Skeletal muscle satellite cell (primary cell): ENCODE data around the gene HEATR3.

Experiments
- H3K27me3 ChIP-seq: 2 replicates; pipeline ENCODE4 v1.7.0; 2013; ENCODE audit warnings: low read length; ENCODE audit not compliant: control insufficient read depth, insufficient read depth
- H3K36me3 ChIP-seq: 2 replicates; pipeline ENCODE4 v1.7.0; 2013; ENCODE audit warnings: mild to moderate bottlenecking, control low read depth, low read length; ENCODE audit not compliant: insufficient read depth
- H3K4me1 ChIP-seq: 2 replicates; pipeline ENCODE4 v1.7.0; 2013; ENCODE audit warnings: low read length; ENCODE audit not compliant: control insufficient read depth, insufficient read depth
- H3K4me2 ChIP-seq: 2 replicates; pipeline ENCODE4 v1.7.0; 2013; ENCODE audit warnings: mild to moderate bottlenecking, low read length
- H3K4me3 ChIP-seq: 2 replicates; pipeline ENCODE4 v1.7.0; 2013; ENCODE audit warnings: low read length
- H3K9ac ChIP-seq: 2 replicates; pipeline ENCODE4 v1.7.0; 2013; ENCODE audit warnings: mild to moderate bottlenecking, low read depth, low read length, moderate library complexity
- H3K9me3 ChIP-seq: replicated peaks from 2 replicates; pipeline ENCODE4 v1.7.0; 2013; ENCODE audit warnings: mild to moderate bottlenecking, control low read depth, low read length

HEATR3 gene

GRCh38 chr16:50059669-50060068 is 6.1 kb upstream of the HEATR3 start:
- no peaks in the 10 kb centered on the region for H3K9me3 ChIP-seq
- no peaks in the 10 kb centered on the region for H3K27me3 ChIP-seq
- no peaks in the 10 kb centered on the region for H3K36me3 ChIP-seq
- no peak overlapping the region for H3K9ac ChIP-seq
- H3K4me2 ChIP-seq: no peak overlapping the region
- no peaks in the 10 kb centered on the region for H3K4me1 ChIP-seq
- H3K4me3 ChIP-seq: no peak overlapping the region

- Histone ChIP-seq H3K4me2 (no peak overlapping the region), H3K4me3 (no peak overlapping the region), H3K27me3 (no peaks in the 10 kb centered on the region), H3K4me1 (no peaks in the 10 kb centered on the region), H3K9me3 (no peaks in the 10 kb centered on the region), H3K9ac (no peak overlapping the region), H3K36me3 (no peaks in the 10 kb centered on the region)
Observed at GRCh38 chr16:50061326-50061725, 4.4 kb upstream of the HEATR3 start.

- Histone ChIP-seq H3K9ac (no peak overlapping the region), H3K4me1 (peaks cover 24% of the 10 kb centered on the region), H3K9me3 (no peaks in the 10 kb centered on the region), H3K27me3 (no peaks in the 10 kb centered on the region), H3K4me2 (peak overlapping the region; percentile 81), H3K36me3 (peaks cover 11% of the 10 kb centered on the region), H3K4me3 (peak overlapping the region; percentile 99)
Observed at GRCh38 chr16:50065241-50065623, 538 bp upstream of the HEATR3 start.

DNA sequence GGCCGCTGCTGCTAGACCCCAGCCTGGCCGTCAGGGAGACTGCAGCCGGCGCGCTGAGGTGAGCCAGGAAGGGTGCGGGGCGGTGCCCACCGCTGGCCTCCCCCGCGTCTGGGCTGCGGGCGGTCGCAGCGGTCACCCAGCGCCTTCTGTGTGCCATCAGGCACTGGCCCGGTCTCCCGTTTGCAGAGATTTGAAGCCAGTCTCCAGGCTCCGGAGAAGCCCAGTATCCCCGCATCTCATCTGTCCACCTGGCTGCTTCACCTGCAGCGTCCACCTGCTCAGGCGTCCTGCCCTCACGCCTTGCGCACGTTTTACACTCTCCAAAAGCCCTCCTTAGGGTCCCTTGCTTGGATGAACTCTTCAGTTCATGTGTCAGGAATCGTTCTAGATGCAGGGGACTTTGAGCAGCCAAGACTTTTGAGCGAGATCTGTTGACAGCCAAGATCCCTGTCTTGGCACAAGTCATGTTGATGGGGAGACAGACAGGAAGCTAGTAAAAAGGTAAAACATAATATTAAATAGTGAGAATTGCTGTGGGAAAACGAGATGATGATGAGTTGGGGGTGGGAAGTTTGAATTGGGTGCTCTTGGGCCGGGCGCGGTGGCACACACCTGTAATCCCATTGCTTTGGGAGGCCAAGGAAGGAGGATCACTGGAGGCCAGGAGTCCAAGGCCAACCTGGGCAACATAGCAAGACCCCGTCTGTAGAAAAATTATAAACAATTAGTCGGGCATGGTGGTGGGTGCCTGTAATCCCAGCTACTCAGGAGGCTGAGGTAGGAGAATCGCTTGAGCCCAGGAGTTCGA is 916 bp downstream of the HEATR3 start:
- H3K4me2 ChIP-seq: peak overlapping the region; percentile 81
- H3K27me3 ChIP-seq: no peaks in the 10 kb centered on the region
- H3K4me3 ChIP-seq: peak overlapping the region; percentile 99
- H3K4me1 ChIP-seq: peaks cover 24% of the 10 kb centered on the region
- H3K9me3 ChIP-seq: no peaks in the 10 kb centered on the region
- peak overlapping the region; percentile 93 for H3K9ac ChIP-seq
- peaks cover 15% of the 10 kb centered on the region for H3K36me3 ChIP-seq

DNA sequence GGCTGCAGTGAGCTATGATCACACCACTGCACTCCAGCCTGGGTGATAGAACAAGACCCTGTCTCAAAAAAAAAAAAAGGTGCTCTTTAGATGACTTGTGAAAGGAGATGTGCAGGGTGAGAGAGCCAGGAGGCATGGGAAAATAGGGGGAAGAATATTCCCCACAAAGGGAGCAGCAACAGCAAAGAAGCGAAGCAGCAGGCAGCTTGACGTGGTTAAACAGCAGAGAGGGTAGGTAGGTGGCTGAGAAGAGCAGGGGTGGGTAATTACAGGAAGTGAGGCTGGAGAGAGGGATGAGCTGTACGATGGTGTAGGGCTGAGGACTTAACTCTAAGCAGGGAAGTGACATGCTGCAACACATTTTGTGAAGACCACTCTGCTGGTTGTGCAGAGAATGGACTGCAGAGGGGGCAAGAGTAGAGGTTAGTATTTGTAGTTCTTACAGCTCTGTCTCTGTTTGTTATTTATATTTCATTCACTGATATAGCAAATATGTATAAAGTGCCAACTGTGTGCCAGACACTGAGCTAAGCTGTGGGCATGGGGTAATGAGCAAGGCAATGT is 1.6 kb downstream of the HEATR3 start:
- Histone ChIP-seq H3K9me3 (no peaks in the 10 kb centered on the region), H3K4me3 (peak overlapping the region; percentile 61), H3K36me3 (peaks cover 15% of the 10 kb centered on the region), H3K4me2 (peak overlapping the region; percentile 81), H3K9ac (no peak overlapping the region), H3K27me3 (no peaks in the 10 kb centered on the region), H3K4me1 (peaks cover 24% of the 10 kb centered on the region)

- Histone ChIP-seq H3K36me3 (peaks cover 15% of the 10 kb centered on the region), H3K9ac (no peak overlapping the region), H3K4me3 (no peak overlapping the region), H3K9me3 (no peaks in the 10 kb centered on the region), H3K4me2 (peak overlapping the region; percentile 81), H3K4me1 (peaks cover 24% of the 10 kb centered on the region), H3K27me3 (no peaks in the 10 kb centered on the region)
Observed at GRCh38 chr16:50068550-50068949, 2.8 kb downstream of the HEATR3 start.

DNA sequence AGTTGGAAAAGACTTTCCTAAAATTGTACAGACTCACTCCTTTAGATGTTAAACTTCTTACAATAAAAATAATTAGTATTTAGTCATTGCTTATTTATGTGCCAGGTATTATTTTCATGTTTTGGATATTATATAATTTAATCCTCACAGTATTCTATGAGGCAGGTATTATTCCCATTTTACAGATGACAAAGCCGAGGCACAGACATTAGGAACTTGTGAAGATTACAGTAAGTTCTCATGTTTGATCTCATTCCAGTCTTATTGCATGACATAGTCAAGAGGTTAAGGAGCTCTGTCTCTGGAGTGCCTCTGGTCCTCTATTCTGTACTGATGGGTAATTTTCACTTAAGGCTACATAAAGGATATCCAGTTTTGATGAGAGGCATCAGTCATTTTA is 3.3 kb downstream of the HEATR3 start:
- Histone ChIP-seq H3K4me3 (no peak overlapping the region), H3K4me2 (peak overlapping the region; percentile 81), H3K9me3 (no peaks in the 10 kb centered on the region), H3K36me3 (peaks cover 15% of the 10 kb centered on the region), H3K4me1 (peaks cover 24% of the 10 kb centered on the region), H3K27me3 (no peaks in the 10 kb centered on the region), H3K9ac (no peak overlapping the region)

GRCh38 chr16:50071075-50071671 is 5.4 kb downstream of the HEATR3 start:
- H3K4me3 ChIP-seq: no peak overlapping the region
- H3K4me2 ChIP-seq: no peak overlapping the region
- no peaks in the 10 kb centered on the region for H3K9me3 ChIP-seq
- no peaks in the 10 kb centered on the region for H3K27me3 ChIP-seq
- no peak overlapping the region for H3K9ac ChIP-seq
- peaks cover 24% of the 10 kb centered on the region for H3K4me1 ChIP-seq
- H3K36me3 ChIP-seq: peaks cover 18% of the 10 kb centered on the region

- Histone ChIP-seq H3K36me3 (peaks cover 24% of the 10 kb centered on the region), H3K4me3 (no peak overlapping the region), H3K27me3 (no peaks in the 10 kb centered on the region), H3K4me2 (no peak overlapping the region), H3K9me3 (no peaks in the 10 kb centered on the region), H3K9ac (no peak overlapping the region), H3K4me1 (peaks cover 10% of the 10 kb centered on the region)
Observed at GRCh38 chr16:50072730-50073129, 7.0 kb downstream of the HEATR3 start.

DNA sequence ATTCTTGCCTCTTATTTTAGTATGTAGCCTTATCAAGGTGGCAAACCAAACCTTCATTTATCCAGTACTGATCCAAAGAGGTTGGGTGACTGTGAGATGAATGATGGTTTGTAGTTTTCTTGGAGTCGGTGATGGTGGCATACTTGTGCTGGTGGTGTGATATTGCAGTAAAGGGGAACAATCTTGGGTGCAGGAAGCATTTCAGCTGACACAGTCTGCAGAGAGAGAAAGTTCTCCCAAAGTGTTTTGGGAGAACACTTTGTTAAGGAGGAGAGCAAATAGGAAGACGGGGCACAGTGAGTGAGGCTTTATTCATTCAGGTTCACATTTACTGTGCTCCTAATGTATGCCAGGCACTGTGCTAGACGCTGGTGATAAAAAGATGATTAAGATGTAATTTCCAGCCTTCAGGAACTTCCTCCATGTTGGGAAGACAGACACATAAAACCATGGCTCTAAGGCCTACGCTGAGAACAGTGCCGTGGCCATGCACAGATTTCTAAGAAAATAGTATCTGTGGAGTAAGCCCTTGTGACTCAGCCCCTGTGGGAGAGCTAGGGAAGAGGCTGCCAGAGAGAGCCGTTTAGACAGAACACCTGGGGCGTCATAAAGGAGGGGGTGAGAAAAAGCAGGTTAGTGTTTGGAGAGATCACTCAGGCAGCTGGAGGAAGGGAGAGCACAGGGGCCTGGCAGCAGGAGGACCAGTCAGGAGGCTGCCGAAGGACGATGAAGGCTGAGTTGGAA is 13.8 kb downstream of the HEATR3 start:
- Histone ChIP-seq H3K4me1 (no peaks in the 10 kb centered on the region), H3K9me3 (no peaks in the 10 kb centered on the region), H3K36me3 (peaks cover 38% of the 10 kb centered on the region), H3K4me2 (no peak overlapping the region), H3K9ac (no peak overlapping the region), H3K4me3 (no peak overlapping the region), H3K27me3 (no peaks in the 10 kb centered on the region)

- peaks cover 51% of the 10 kb centered on the region for H3K36me3 ChIP-seq
- H3K9ac ChIP-seq: no peak overlapping the region
- no peak overlapping the region for H3K4me2 ChIP-seq
- H3K9me3 ChIP-seq: no peaks in the 10 kb centered on the region
- H3K4me1 ChIP-seq: no peaks in the 10 kb centered on the region
- H3K27me3 ChIP-seq: no peaks in the 10 kb centered on the region
- no peak overlapping the region for H3K4me3 ChIP-seq
Observed at GRCh38 chr16:50081428-50082018, 15.8 kb downstream of the HEATR3 start.
